Type B pancreatic cell (in vitro differentiated cells): ENCODE measurements around the gene POLR1B. TPM values are rescaled to one million over a fixed set of nuclear protein-coding genes. Genes with fewer than 3 reads are reported as not detected.
"Not testable (repeated sequence)": the region's sequence is repeated elsewhere in the genome, so short reads cannot be mapped to it uniquely, and the experiment has no call there.

Experiments
- DNase-seq: peaks from one replicate; pipeline ENCODE4 v3.0.0; 2021; ENCODE audit warnings: mixed read lengths; ENCODE audit not compliant: unreplicated experiment; ENCODE audit errors: extremely low spot score
- H3K27ac Mint-ChIP-seq: 2 replicates; pipeline ENCODE4 v1.8.0; 2021; ENCODE audit warnings: mild to moderate bottlenecking, mixed read lengths
- H3K27me3 Mint-ChIP-seq: 2 replicates; pipeline ENCODE4 v1.8.0; 2021; ENCODE audit warnings: mixed read lengths
- H3K36me3 Mint-ChIP-seq: 2 replicates; pipeline ENCODE4 v1.8.0; 2021; ENCODE audit warnings: mixed read lengths
- H3K4me1 Mint-ChIP-seq: one replicate; pipeline ENCODE4 v1.8.0; 2021; ENCODE audit warnings: mixed read lengths; ENCODE audit not compliant: unreplicated experiment
- H3K4me3 Mint-ChIP-seq: 2 replicates; pipeline ENCODE4 v1.8.0; 2021; ENCODE audit warnings: mild to moderate bottlenecking, mixed read lengths
- H3K9me3 Mint-ChIP-seq: 2 replicates; pipeline ENCODE4 v1.8.0; 2021; ENCODE audit warnings: mixed read lengths
- total RNA-seq: library from RNA; stranded (reverse); gene quantifications from 2 replicates; pipeline ENCODE4 v1.2.1, GENCODE V29; 2021; ENCODE audit warnings: low replicate concordance
- TF ChIP-seq, protein P1 (sequence below): fragments of 200-600 bp; sonication (generic); conservative IDR thresholded peaks from 2 replicates; pipeline ENCODE4 v1.5.0; 2021; ENCODE audit warnings: antibody characterized with exemption, mild to moderate bottlenecking

POLR1B gene
- total RNA-seq, 1 donor from 2014 or later: 39.9 TPM

DNA sequence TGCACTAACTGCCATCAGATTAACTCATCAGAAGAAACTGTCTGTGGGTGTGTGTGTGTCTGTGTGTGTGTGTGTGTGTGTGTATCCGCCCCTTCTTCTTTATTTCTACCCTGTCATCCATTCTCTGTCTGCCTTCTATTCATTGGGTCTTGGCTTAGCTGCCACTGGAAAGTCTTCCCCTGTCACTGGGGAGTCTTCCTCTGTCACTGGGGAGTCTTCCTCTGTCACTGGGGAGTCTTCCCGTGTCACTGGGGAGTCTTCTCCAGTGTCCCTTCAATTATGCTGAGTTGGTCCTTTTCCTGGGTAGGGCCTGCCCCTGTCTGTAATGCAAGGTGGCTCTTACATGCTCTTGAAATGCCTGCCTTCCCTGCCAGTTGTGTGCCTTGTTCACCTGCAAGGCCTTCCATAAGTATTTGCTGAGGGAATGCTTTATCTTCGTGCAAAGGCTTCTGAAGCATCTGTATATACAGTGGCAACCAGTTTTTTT lies 18.9 kb upstream of the POLR1B start:
- Mint-ChIP-seq H3K27me3 (no peaks in the 10 kb centered on the region), H3K36me3 (peaks cover 48% of the 10 kb centered on the region), H3K9me3 (no peaks in the 10 kb centered on the region), H3K27ac (no peak overlapping the region), H3K4me1 (no peaks in the 10 kb centered on the region), H3K4me3 (no peak overlapping the region)
- DNase-seq: no peak
- TF ChIP-seq, protein P1, sequence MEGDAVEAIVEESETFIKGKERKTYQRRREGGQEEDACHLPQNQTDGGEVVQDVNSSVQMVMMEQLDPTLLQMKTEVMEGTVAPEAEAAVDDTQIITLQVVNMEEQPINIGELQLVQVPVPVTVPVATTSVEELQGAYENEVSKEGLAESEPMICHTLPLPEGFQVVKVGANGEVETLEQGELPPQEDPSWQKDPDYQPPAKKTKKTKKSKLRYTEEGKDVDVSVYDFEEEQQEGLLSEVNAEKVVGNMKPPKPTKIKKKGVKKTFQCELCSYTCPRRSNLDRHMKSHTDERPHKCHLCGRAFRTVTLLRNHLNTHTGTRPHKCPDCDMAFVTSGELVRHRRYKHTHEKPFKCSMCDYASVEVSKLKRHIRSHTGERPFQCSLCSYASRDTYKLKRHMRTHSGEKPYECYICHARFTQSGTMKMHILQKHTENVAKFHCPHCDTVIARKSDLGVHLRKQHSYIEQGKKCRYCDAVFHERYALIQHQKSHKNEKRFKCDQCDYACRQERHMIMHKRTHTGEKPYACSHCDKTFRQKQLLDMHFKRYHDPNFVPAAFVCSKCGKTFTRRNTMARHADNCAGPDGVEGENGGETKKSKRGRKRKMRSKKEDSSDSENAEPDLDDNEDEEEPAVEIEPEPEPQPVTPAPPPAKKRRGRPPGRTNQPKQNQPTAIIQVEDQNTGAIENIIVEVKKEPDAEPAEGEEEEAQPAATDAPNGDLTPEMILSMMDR: no peak

DNA sequence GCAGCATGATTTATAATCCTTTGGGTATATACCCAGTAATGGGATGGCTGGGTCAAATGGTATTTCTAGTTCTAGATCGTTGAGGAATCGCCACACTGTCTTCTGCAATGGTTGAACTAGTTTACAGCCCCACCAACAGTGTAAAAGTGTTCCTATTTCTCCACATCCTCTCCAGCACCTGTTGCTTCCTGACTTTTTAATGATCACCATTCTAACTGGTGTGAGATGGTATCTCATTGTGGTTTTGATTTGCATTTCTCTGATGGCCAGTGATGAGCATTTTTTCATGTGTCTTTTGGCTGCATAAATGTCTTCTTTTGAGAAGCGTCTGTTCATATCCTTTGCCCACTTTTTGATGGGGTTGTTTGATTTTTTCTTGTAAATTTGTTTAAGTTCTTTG lies 18.0 kb upstream of the POLR1B start:
- H3K9me3 Mint-ChIP-seq, H3K4me1 Mint-ChIP-seq, H3K27ac Mint-ChIP-seq, H3K4me3 Mint-ChIP-seq, H3K27me3 Mint-ChIP-seq, DNase-seq: not testable (repeated sequence)
- peaks cover 48% of the 10 kb centered on the region for H3K36me3 Mint-ChIP-seq

DNA sequence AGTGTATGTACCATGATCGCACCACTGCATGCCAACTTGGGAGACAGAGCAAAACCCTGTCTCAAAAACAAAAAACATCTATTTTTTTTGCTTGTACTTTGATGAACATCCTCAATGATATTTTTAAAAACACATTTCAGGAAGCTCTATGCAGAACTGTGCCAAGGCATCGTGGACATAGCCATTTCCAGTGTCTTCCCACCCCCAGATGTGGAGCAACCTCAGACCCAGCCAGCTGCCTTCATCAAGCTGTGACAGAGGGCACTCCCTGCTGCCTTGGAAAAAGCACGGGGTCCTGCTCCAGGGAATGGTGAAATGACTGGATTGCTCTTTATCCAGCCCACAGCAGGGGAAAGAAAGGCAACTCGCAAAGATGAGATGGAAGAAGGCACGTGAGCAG lies 13.7 kb upstream of the POLR1B start:
- TF ChIP-seq, protein P1: no peak
- Mint-ChIP-seq H3K27me3 (no peaks in the 10 kb centered on the region), H3K9me3 (no peaks in the 10 kb centered on the region), H3K4me3 (no peak overlapping the region), H3K4me1 (no peaks in the 10 kb centered on the region), H3K36me3 (peaks cover 31% of the 10 kb centered on the region), H3K27ac (no peak overlapping the region)
- DNase-seq: no peak

DNA sequence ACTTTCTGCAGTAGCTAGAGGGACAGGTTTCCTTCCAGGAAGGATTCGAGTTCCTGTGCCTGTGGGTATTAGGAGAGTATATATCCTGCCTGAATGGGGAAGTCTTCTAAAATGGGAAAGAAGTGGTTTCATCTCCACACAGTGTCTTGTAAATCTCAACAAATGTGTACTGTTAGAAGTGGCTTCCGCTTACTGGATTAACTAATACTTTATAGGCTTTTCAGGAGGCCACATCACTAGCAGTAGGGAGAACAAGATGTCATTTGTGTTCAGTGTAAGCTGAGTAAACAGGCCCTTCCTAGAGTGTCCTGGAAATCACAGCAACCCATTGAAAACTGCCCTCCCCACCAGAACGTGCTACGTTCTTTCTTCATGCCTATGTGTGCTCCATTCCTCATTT lies 12.5 kb upstream of the POLR1B start:
- Mint-ChIP-seq H3K36me3 (peaks cover 28% of the 10 kb centered on the region), H3K27ac (no peak overlapping the region), H3K9me3 (no peaks in the 10 kb centered on the region), H3K27me3 (no peaks in the 10 kb centered on the region), H3K4me1 (no peaks in the 10 kb centered on the region), H3K4me3 (no peak overlapping the region)
- no peak for DNase-seq
- TF ChIP-seq, protein P1: no peak

DNA sequence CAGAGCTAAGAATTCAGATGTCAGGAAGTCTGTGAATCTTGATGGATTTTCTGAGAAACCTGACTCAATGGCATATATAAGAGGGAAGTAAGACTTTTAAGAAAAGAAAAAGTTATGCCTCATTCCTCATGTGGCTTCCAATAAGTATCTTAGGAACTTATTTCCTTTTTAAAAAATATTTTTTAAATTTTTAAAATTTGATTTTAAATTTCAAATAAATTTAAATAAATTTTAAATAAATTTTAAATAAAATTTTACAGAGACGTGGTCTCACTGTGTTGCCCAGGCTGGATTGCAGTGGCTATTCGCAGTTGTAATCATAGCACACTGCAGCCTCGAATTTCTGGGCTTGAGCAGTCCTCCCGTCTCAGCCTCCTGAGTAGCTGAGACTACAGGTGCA lies 11.5 kb upstream of the POLR1B start:
- Mint-ChIP-seq H3K4me3 (no peak overlapping the region), H3K36me3 (peaks cover 28% of the 10 kb centered on the region), H3K27me3 (no peaks in the 10 kb centered on the region)

DNA sequence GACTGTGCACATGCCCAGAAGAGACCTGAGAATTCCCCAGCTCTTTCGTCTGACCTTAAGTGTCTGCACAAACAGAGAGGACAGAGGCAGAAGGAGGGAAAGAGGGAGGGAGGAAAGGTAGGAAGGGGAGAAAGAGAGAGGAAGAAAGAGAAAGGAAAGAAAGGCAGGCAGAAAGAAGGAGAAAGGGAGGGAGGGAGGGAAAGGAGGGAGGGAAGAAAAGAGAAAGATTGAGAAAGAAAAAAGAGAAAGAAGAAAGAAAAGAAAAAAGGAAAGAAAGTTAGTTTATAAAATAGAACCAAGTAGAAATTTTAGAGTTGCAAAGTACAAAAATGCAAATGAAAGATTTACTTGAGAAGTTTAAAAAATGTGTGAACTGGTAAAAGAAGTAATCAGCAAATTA lies 7.4 kb upstream of the POLR1B start:
- no peak for DNase-seq
- H3K4me1 Mint-ChIP-seq: no peaks in the 10 kb centered on the region
- H3K27ac Mint-ChIP-seq: no peak overlapping the region
- TF ChIP-seq, protein P1: no peak
- H3K36me3 Mint-ChIP-seq: peaks cover 17% of the 10 kb centered on the region
- no peaks in the 10 kb centered on the region for H3K9me3 Mint-ChIP-seq
- no peak overlapping the region for H3K4me3 Mint-ChIP-seq
- H3K27me3 Mint-ChIP-seq: no peaks in the 10 kb centered on the region

More for the DNA sequence above, 11.5 kb upstream of the POLR1B start:
- DNase-seq: no peak
- TF ChIP-seq, protein P1: no peak
- H3K4me1 Mint-ChIP-seq: no peaks in the 10 kb centered on the region
- H3K27ac Mint-ChIP-seq: no peak overlapping the region
- no peaks in the 10 kb centered on the region for H3K9me3 Mint-ChIP-seq

DNA sequence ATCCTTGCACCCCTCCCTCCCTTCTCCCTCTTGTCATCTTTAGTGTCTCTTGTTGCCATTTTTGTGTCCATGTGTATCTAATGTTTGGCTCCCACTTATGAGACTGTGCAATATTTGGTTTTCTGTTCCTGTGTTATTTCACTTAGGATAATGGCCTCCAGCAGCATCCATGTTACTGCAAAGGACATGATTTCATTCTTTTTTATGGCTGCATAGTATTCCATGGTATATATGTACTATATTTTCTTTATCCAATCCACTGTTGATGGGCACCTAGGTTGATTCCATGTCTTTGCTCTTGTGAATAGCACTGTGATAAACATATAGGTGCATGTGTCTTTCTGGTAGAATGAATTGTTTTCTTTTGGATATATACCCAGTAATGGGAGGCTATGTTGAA lies 5.6 kb upstream of the POLR1B start:
- DNase-seq, H3K27ac Mint-ChIP-seq, H3K9me3 Mint-ChIP-seq, H3K27me3 Mint-ChIP-seq, H3K4me3 Mint-ChIP-seq, H3K4me1 Mint-ChIP-seq: not testable (repeated sequence)
- H3K36me3 Mint-ChIP-seq: peaks cover 11% of the 10 kb centered on the region
